GM21528 (cell line): Measurements from ENCODE around the gene ACTR2.
"Not testable (repeated sequence)": the region's sequence is repeated elsewhere in the genome, so short reads cannot be mapped to it uniquely, and the experiment has no call there.

Experiments used
- ATAC-seq: cut with Tn5 transposase; IDR thresholded peaks from one replicate; pipeline ENCODE4 v1.9.1; 2021; ENCODE audit warnings: mild to moderate bottlenecking, moderate library complexity; ENCODE audit not compliant: unreplicated experiment, low FRiP score

The ACTR2 gene

DNA sequence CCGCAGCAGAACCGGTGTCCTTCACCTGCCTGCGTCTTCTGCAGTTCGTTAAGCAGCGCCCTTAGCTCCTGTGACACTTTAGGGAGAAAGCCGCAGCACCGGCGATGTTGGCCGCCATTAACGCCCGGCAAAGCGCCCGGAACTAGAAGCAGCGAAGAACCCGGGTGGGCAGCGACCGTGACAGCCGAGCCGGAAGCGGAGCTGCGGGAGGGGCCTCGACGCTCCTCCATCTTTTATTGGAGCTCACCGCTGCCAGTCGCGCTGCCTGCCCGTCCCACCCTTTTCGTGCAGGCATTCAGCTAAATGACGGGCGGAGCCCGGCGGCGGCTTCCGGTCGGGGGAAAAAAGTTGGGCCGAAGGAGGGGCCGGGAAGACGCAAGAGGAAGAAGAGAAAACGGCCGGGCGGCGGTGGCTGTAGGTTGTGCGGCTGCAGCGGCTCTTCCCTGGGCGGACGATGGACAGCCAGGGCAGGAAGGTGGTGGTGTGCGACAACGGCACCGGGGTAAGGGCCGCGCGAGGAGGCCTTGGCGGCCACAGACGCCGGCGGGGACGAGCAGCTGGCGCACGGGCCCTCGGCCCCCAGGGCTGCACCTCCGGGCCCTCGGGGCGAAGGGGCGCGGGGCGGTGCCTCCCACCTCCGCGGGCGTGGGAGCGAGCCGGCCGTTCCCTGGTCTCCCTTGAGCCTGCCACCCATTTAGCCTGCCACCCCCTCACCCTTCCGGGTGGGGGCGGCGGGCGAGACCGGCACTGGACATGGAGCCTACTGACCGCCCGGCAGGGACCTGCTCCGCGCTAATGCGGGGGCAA is at the start of gene ACTR2:
Gene ACTR2 (plus strand): TSS at position 376 of the 807 bp plus-strand sequence. CDS start 79 bp downstream, at position 455.
- ATAC-seq: peak; percentile 89

DNA sequence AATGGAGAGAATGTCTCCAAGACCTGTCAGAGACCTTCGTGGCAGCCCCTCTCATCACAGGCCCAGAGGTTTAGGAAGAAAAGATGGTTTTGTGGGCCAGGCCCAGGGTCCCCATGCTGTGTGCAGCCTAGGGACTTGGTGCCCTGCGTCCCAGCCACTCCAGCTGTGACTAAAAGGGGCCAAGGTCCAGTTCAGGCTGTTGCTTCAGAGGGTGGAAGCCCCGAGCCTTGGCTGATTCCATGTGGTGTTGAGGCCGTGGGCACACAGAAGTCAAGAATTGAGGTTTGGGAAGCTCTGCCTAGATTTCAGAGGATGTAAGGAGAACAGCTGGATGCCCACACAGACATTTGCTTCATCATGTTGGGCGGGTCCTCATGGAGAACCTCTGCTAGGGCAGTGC is 45.1 kb upstream of the ACTR2 start:
- no peak for ATAC-seq

- not testable (repeated sequence) for ATAC-seq
Measured at GRCh38 chr2:65183406-65183805, 44.2 kb upstream of the ACTR2 start.

DNA sequence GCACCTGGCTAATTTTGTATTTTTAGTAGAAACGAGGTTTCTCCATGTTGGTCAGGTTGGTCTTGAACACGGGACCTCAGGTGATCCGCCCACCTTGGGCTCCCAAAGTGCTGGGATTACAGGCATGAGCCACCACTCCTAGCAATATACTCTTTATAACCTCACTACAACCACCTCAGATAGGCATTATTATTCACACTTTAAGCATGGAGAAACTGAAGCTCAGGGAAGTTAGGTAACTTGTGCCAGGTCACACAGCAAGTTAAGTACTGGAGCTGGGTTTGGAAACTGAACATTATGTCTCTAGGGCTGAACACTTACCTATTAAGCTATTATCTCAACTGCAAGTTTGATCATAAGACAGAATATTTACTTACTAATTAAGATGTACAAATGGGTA is 42.6 kb upstream of the ACTR2 start:
- no peak for ATAC-seq

- ATAC-seq: no peak
Measured at GRCh38 chr2:65186093-65186868, 41.4 kb upstream of the ACTR2 start.

DNA sequence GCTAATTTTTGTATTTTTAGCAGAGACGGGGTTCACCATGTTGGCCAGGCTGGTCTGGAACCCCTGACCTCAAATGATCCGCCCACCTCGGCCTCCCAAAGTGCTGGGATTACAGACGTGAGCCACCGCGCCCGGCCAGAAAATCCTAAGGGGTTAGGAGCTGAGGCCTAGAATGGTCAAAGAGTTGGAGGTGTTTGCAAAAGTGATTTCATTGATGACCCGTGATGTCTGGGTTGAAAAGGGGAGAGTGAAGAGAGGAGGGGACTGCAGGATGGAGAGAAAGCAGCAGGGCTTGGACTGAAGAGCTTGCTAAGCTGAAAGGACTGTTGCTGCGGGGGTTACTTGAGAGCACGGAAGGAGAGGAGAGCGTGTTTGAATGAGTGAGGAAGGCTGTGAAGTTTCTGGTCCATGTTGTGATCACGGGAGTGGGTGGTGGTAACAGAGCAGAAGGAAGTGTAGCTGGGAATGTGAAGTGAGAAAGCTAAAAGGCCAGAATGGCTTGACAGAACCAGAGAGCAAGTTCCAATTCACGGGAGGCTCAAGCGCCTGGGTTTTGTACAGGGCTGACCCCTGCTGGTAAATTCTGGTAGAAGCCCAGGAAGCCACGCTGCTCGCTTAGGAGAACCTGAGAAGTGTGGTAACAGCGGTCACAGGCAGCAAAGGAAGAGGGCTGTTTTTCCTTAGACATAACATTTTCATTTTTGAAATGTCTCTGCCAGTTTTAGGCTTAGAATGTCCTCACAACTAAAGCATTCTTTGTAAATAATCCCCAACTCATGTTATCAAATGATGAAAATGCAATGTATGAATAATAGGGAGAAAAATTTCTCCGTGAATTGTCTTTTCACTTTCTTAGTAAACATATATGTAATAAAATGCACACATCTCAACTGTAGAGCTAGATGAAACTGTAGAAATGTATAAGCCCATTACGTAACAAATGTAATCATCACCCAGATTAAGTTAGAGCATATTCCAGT is 40.5 kb upstream of the ACTR2 start:
- peak; percentile 83 for ATAC-seq

GRCh38 chr2:65193446-65193845 is 34.2 kb upstream of the ACTR2 start:
- ATAC-seq: no peak

DNA sequence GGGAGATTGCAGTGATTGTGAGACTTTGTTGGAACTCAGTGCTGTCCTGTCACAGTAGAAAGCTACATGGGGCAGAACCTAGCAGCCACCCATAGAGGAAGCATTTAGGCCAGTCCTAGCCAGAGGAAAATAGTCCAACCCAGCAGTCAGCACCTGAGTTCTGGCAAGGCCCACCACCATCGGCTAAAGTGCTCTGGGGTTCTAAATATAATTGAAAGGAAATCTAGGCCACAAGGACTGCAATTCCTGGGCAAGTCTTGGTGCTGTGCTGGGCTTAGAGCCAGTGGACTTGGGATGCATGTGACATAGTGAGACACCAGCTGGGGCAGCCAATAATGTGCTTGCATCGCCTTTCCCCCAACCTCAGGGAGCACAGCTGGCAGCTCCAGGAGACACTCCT is 28.9 kb upstream of the ACTR2 start:
- no peak for ATAC-seq

DNA sequence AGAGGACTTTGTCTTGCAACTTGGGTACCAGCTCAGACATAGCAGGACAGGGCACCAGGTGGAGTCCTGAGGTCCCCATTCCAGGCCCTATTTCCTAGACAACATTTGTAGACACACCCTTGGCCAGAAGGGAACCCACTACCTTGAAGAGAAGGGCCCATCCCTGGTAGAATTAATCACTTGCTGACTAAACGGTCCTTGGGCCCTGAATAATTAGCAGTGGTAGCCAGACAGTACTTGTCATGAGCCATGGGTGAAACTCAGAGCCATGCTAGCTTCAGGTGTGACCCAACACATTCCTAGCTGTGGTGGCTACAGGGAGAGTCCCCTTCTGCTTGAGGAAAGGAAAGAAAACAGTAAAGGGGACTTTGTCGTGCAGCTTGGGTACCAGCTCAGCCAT is 28.5 kb upstream of the ACTR2 start:
- ATAC-seq: no peak

GRCh38 chr2:65199891-65200290 is 27.7 kb upstream of the ACTR2 start:
- no peak for ATAC-seq

- ATAC-seq: no peak
Measured at GRCh38 chr2:65204461-65205210, 23.0 kb upstream of the ACTR2 start.

DNA sequence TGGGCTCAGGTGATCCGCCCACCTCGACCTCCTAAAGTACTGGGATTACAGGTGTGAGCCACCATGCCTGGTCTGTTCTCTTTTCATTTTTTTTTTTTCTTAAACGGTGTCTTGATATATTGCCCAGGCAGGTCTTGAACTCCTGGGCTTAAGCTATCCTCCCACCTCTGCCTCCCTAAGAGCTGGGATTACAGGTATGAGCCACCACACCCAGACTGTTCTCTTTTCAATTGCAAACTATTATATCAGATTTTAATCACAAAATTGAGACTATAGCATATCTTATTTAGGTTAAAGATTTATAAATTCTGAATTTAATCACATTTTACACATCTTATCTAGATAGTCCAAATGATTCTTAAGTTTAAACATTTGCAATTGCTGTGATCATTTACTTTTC is 15.5 kb upstream of the ACTR2 start:
- no peak for ATAC-seq

DNA sequence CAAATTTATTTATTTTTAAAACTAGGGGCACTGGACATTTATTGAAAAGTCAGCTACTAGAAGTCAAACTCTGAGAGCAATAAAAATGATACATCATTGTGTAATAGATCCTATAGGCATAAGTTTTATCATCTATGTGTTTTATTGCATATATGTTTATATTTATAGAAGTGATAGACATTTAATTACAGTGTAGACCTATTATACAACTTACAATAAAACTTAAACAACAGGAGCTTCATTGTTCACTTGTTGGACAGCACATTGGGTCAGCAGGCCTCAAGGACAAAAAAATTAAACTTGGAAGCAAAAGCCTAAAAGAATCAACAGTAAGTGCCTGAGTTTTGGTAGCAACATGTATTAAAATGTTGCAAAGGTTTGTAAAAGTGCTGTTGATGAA is 15.0 kb upstream of the ACTR2 start:
- no peak for ATAC-seq

DNA sequence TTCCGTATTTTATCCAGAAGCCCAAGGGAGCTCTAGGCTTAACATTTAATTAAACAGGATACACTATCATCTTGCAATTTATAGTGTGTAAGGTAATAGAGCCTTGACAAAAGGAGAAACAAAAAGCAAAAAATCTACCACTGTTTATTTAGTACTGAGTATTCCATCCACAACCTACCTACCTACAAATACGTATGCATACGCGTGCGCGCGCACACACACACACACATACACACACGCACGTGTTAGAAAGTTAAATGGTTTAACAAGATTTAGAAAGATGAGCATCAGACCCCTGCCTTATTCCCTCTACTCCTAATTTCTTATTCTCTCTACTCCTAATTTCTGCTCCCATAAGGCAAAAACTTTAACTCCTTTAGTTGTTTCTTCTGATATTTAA is 14.6 kb upstream of the ACTR2 start:
- no peak for ATAC-seq

DNA sequence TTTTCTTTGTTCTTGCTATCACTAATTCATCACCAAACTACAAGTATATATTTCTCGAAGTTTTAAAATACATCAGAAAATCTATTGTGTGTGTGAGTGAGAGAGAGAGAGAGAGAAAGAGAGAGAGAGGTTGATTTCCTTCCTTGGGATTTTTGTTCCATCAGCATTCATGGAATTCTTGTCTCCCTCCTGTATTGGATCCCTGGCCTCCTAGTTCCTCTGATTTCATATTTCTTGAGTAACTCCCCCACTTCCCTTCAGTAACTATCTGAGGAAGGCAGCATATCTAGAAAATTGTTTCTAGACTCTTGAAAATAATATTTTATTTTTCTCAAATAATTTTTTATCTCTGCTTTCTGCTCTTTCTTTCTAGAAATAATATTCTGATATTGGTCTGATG is 13.3 kb upstream of the ACTR2 start:
- no peak for ATAC-seq

DNA sequence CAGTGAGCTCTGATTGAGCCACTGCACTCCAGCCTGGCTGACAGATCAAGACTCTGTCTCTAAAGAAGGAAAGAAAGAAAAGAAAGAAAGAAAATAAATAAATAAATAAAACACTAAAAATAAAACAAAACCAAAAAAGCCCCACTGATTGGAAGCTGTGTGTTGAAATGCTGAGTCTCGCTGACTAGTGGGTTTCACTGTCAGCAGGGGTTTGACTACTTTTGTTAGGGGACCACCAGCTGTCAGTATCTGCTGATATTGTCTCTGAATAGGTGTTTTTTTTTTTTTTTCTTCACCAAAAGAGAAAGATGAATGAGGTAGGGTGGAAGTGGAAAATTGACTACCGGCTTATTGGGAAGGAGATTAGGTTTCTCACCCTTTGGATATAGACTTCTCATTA is 12.8 kb upstream of the ACTR2 start:
- no peak for ATAC-seq

- ATAC-seq: no peak
Measured at GRCh38 chr2:65215946-65216345, 11.7 kb upstream of the ACTR2 start.

DNA sequence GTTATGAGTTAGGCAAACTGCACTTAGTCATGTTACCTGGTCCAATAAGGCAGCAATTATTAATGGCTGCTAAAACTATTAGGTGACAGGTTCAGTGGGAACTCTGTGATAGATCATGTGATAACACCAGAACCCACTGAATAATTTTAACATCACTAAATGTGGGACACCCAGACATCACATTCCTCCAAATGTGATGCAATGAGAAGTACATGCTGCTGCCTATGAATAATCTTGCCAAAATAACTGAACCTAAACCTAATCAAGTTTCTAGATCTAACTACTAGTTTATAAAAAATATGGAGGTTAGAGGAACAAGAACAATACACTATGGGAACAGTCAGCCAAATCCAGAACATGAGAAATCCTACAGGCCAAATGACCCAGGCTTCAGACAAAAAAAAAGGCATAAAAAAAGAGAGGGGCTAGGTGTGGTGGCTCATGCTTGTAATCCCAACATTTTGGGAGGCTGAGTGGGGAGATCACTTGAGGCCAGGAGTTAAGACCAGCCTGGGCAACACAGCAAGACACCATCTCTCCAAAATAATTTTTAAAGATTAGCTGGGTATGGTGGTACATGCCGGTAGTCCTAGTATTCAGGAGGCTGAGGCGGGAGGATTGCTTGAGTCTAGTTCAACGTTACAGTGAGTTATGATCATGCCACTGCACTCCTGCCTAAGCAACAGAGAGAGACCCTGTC is 7.0 kb upstream of the ACTR2 start:
- no peak for ATAC-seq

GRCh38 chr2:65221275-65221674 is 6.4 kb upstream of the ACTR2 start:
- not testable (repeated sequence) for ATAC-seq
